ENCODE results near the gene GIMAP6.

GRCh38 chr7:150629347-150629746 is 2.8 kb downstream of the GIMAP6 start:
- TF ChIP-seq, protein P1, sequence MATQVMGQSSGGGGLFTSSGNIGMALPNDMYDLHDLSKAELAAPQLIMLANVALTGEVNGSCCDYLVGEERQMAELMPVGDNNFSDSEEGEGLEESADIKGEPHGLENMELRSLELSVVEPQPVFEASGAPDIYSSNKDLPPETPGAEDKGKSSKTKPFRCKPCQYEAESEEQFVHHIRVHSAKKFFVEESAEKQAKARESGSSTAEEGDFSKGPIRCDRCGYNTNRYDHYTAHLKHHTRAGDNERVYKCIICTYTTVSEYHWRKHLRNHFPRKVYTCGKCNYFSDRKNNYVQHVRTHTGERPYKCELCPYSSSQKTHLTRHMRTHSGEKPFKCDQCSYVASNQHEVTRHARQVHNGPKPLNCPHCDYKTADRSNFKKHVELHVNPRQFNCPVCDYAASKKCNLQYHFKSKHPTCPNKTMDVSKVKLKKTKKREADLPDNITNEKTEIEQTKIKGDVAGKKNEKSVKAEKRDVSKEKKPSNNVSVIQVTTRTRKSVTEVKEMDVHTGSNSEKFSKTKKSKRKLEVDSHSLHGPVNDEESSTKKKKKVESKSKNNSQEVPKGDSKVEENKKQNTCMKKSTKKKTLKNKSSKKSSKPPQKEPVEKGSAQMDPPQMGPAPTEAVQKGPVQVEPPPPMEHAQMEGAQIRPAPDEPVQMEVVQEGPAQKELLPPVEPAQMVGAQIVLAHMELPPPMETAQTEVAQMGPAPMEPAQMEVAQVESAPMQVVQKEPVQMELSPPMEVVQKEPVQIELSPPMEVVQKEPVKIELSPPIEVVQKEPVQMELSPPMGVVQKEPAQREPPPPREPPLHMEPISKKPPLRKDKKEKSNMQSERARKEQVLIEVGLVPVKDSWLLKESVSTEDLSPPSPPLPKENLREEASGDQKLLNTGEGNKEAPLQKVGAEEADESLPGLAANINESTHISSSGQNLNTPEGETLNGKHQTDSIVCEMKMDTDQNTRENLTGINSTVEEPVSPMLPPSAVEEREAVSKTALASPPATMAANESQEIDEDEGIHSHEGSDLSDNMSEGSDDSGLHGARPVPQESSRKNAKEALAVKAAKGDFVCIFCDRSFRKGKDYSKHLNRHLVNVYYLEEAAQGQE (IDR thresholded peaks at IDR 0.05): no peak
- no peak for TF ChIP-seq EP300 (IDR thresholded peaks at IDR 0.05)
- TF ChIP-seq CTCF (IDR thresholded peaks at IDR 0.05): no peak
- no peak for TF ChIP-seq HDAC2 (IDR thresholded peaks at IDR 0.05)
- TF ChIP-seq CEBPB (IDR thresholded peaks at IDR 0.05): no peak
- no peak for TF ChIP-seq BHLHE40 (IDR thresholded peaks at IDR 0.05; ENCODE audit: low read depth, low read length)
- TF ChIP-seq MAX (IDR thresholded peaks at IDR 0.05): no peak
- TF ChIP-seq, protein P2, sequence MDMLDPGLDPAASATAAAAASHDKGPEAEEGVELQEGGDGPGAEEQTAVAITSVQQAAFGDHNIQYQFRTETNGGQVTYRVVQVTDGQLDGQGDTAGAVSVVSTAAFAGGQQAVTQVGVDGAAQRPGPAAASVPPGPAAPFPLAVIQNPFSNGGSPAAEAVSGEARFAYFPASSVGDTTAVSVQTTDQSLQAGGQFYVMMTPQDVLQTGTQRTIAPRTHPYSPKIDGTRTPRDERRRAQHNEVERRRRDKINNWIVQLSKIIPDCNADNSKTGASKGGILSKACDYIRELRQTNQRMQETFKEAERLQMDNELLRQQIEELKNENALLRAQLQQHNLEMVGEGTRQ (IDR thresholded peaks at IDR 0.05): no peak
- TF ChIP-seq FOSL2 (IDR thresholded peaks at IDR 0.05): no peak
- no peak for TF ChIP-seq FOSL2 (CRISPR knock-in tag; IDR thresholded peaks at IDR 0.05)
- no peak for TF ChIP-seq POLR2A (IDR thresholded peaks at IDR 0.05; ENCODE audit: low read length)
- TF ChIP-seq MAFK (IDR thresholded peaks at IDR 0.05; ENCODE audit: partially characterized antibody): no peak
